Vagina (tissue), 2 donors: ENCODE data around the gene TSPYL4. TPM values are rescaled to one million over a fixed set of nuclear protein-coding genes. Genes with fewer than 3 reads are reported as not detected.

Experiments
- DNase-seq, 2 donors: peaks; one replicate each; pipeline ENCODE4 v3.0.0-alpha.2; 2017; ENCODE audit errors: extremely low spot score in 2 of 2
- H3K27ac ChIP-seq: fragments of 200-600 bp; sonication (generic); one replicate; pipeline ENCODE4 v1.5.1; 2019
- H3K27me3 ChIP-seq: fragments of 200-600 bp; sonication (generic); one replicate; pipeline ENCODE4 v1.5.1; 2019
- H3K36me3 ChIP-seq, 2 donors: fragments of 200-600 bp; sonication (generic); one replicate each; pipeline ENCODE4 v1.5.1; 2017 to 2019
- H3K4me1 ChIP-seq: fragments of 200-600 bp; sonication (generic); one replicate; pipeline ENCODE4 v1.5.1; 2019
- H3K4me3 ChIP-seq, 2 donors: fragments of 200-600 bp; sonication (generic); 1 replicate in 1 of 2; 2 replicates in 1 of 2; pipeline ENCODE4 v1.5.1; 2016 to 2019
- H3K9me3 ChIP-seq: fragments of 200-600 bp; sonication (generic); one replicate; pipeline ENCODE4 v1.5.1; 2019
- POLR2A ChIP-seq, 2 donors: fragments of 450-650 bp; IDR thresholded peaks; one replicate each; pipeline ENCODE4 v1.6.1; 2017; ENCODE audit warnings: antibody characterized with exemption in 2 of 2, mild to moderate bottlenecking in 2 of 2, moderate library complexity in 2 of 2
- POLR2AphosphoS5 ChIP-seq, 2 donors: sonication (generic); formaldehyde crosslinking; IDR thresholded peaks; one replicate each; pipeline ENCODE4 v1.9.0; 2017; ENCODE audit warnings: antibody characterized with exemption in 2 of 2, mild to moderate bottlenecking in 2 of 2, low read depth in 1 of 2; ENCODE audit not compliant: insufficient read depth in 1 of 2
- intact Hi-C: fragments of 100-400 bp; cut with DNase I; formaldehyde crosslinking; loops from one replicate; pipeline ENCODE4 v1.15.1; 2023
- total RNA-seq: library from RNA; depleted of rRNA; stranded (reverse); fragments of >200 nt; gene quantifications from one replicate; pipeline ENCODE4 v1.2.3, GENCODE V29; 2016
- TF ChIP-seq, protein P1 (sequence below), 3 experiments: fragments of 450-650 bp in 2 of 3; fragments of 200-600 bp in 1 of 3; sonication (generic) in 1 of 3; IDR thresholded peaks; one replicate each; pipeline ENCODE4 v1.5.1; 2017 to 2019; ENCODE audit warnings: antibody characterized with exemption in 3 of 3, mild to moderate bottlenecking in 2 of 3, moderate library complexity in 2 of 3

Gene TSPYL4
- total RNA-seq, 1 donor from 2014 or later: 11.8 TPM

DNA sequence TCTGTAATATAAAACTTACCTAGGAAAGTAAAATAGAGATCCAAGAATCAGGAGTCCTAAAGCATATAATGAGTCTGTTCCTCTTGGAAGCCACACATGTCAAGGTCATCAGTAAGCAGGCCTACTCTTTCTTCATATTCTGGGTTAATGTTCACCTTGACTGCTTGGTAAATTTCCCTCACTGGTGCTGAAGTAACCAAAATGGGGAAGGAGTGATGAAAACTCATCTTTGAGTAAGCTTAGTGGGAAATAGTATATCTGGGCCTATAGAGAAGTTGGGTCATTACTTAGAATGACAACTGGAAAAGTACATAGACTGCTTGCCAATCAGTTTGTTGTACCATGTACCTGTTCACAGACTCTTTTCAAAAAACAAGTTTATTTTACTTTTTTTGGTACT, 6.6 kb downstream of the TSPYL4 start:
- H3K9me3 ChIP-seq: no peaks in the 10 kb centered on the region
- no peak for DNase-seq
- intact Hi-C loops: no loop called here
- no peaks in the 10 kb centered on the region for H3K36me3 ChIP-seq
- peaks cover 34% of the 10 kb centered on the region for H3K4me1 ChIP-seq
- no peak overlapping the region for H3K27ac ChIP-seq
- no peaks in the 10 kb centered on the region for H3K27me3 ChIP-seq
- TF ChIP-seq, protein P1, sequence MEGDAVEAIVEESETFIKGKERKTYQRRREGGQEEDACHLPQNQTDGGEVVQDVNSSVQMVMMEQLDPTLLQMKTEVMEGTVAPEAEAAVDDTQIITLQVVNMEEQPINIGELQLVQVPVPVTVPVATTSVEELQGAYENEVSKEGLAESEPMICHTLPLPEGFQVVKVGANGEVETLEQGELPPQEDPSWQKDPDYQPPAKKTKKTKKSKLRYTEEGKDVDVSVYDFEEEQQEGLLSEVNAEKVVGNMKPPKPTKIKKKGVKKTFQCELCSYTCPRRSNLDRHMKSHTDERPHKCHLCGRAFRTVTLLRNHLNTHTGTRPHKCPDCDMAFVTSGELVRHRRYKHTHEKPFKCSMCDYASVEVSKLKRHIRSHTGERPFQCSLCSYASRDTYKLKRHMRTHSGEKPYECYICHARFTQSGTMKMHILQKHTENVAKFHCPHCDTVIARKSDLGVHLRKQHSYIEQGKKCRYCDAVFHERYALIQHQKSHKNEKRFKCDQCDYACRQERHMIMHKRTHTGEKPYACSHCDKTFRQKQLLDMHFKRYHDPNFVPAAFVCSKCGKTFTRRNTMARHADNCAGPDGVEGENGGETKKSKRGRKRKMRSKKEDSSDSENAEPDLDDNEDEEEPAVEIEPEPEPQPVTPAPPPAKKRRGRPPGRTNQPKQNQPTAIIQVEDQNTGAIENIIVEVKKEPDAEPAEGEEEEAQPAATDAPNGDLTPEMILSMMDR (IDR thresholded peaks at IDR 0.05): no peak
- no peak for TF ChIP-seq POLR2A (IDR thresholded peaks at IDR 0.05)
- no peak for TF ChIP-seq POLR2AphosphoS5 (IDR thresholded peaks at IDR 0.05; ENCODE audit: insufficient read depth in 1 of 2, low read depth in 1 of 2)
- no peak overlapping the region for H3K4me3 ChIP-seq

DNA sequence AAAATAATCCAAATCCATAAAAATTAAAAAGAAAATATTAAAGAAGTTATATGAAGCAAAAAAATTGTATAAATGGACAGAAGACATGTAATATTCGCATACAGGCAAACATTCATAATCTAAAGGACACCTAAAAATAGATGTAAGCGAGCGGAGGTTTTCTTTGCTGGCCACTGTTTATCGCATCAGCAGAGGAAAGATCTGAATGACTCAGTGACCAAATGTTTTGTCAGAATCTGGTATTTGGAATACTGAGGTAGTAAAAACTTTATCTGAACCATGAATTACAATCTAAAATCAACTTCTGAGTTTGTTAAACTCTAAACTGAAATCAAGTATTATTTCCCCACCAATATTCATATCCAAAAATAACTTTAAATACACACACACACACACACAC, 7.8 kb downstream of the TSPYL4 start:
- intact Hi-C loops: no loop called here
- H3K27ac ChIP-seq: no peak overlapping the region
- TF ChIP-seq POLR2AphosphoS5 (IDR thresholded peaks at IDR 0.05; ENCODE audit: insufficient read depth in 1 of 2, low read depth in 1 of 2) (no peak), POLR2A (IDR thresholded peaks at IDR 0.05) (no peak)
- TF ChIP-seq, protein P1 (IDR thresholded peaks at IDR 0.05): no peak
- H3K4me3 ChIP-seq: no peak overlapping the region
- DNase-seq: no peak
- H3K36me3 ChIP-seq: no peaks in the 10 kb centered on the region
- no peaks in the 10 kb centered on the region for H3K9me3 ChIP-seq
- H3K4me1 ChIP-seq: peaks cover 22% of the 10 kb centered on the region
- H3K27me3 ChIP-seq: no peaks in the 10 kb centered on the region

DNA sequence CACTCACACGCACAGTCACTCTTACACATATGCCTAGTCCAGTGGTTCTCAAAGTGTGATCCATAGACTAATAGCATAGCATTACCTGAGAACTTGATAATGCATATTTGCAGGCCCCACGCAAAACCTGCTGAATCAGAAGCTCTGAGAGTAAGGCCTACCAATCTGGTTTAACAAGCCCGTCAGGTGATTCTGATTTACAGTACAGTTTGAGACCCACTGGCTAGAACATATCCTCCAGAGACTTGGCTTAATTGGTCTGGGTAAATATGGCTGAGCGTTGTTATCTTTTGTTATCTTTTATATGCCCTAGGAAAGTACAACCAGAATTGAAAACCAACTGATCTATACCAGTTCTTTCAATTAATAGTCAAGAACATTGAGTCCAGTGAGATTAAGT, 9.6 kb downstream of the TSPYL4 start:
- no peak overlapping the region for H3K27ac ChIP-seq
- H3K4me3 ChIP-seq: no peak overlapping the region
- H3K27me3 ChIP-seq: no peaks in the 10 kb centered on the region
- H3K9me3 ChIP-seq: no peaks in the 10 kb centered on the region
- H3K36me3 ChIP-seq: peaks cover 0 to 2% of the 10 kb centered on the region in 2 donors
- peak in 1 of 2 donors; percentile 15 for TF ChIP-seq POLR2AphosphoS5 (IDR thresholded peaks at IDR 0.05; ENCODE audit: insufficient read depth in 1 of 2, low read depth in 1 of 2)
- TF ChIP-seq, protein P1 (IDR thresholded peaks at IDR 0.05): no peak
- H3K4me1 ChIP-seq: peaks cover 9% of the 10 kb centered on the region
- DNase-seq: no peak
- intact Hi-C loops: no loop called here

DNA sequence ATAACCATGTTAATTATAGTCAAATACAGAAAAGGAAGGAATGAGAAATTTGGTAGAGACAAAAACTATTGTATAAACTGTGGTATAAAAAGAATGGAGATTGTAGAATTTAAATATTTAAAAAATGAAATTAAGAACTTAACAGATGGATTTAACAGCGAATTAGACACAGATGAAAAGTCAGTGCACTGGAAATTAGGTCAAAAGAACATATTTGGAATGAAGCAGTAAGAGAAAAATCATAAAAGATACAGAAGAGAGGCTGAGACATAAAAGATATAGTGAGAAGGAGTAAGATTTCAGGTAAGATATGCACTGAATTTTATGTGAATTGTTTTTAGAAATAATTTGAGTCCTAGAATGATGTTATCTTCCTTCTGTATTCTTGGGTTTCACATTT, 14.0 kb downstream of the TSPYL4 start:
- intact Hi-C loops: no loop called here
- H3K4me3 ChIP-seq: no peak overlapping the region
- no peak overlapping the region for H3K27ac ChIP-seq
- no peaks in the 10 kb centered on the region for H3K27me3 ChIP-seq
- no peak for DNase-seq
- no peaks in the 10 kb centered on the region for H3K9me3 ChIP-seq
- H3K36me3 ChIP-seq: peaks cover 0 to 7% of the 10 kb centered on the region in 2 donors
- H3K4me1 ChIP-seq: no peaks in the 10 kb centered on the region
- TF ChIP-seq, protein P1 (IDR thresholded peaks at IDR 0.05): no peak
- TF ChIP-seq POLR2A (IDR thresholded peaks at IDR 0.05): no peak
- TF ChIP-seq POLR2AphosphoS5 (IDR thresholded peaks at IDR 0.05; ENCODE audit: insufficient read depth in 1 of 2, low read depth in 1 of 2): no peak

DNA sequence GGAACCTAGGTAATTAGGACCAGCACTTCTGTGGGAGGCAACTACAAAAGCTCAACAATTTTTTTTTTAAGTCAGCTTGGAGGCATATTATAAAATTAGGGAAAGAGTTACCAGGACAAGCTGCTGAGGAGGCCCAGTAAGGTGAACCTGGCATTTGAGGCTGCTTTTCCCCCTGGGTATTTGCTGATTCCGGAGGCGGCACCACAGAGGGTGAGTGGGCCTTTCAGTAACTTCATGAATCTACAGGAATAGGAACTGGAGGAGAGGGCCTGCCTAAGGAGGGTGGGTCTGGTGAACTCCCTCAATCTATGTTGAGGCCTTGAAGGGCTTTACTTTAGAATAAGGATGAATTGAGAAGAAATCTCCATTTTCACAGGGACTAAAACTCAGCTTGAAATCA, 14.6 kb downstream of the TSPYL4 start:
- Histone ChIP-seq H3K9me3 (no peaks in the 10 kb centered on the region), H3K27ac (no peak overlapping the region), H3K27me3 (no peaks in the 10 kb centered on the region), H3K4me1 (no peaks in the 10 kb centered on the region), H3K4me3 (no peak overlapping the region), H3K36me3 (peaks cover 0 to 7% of the 10 kb centered on the region in 2 donors)
- no peak for TF ChIP-seq POLR2A (IDR thresholded peaks at IDR 0.05)
- TF ChIP-seq POLR2AphosphoS5 (IDR thresholded peaks at IDR 0.05; ENCODE audit: insufficient read depth in 1 of 2, low read depth in 1 of 2): no peak
- TF ChIP-seq, protein P1 (IDR thresholded peaks at IDR 0.05): no peak
- no peak for DNase-seq
- intact Hi-C loops: no loop called here
